SU-DHL-6 (cell line): ENCODE measurements around the gene TMEM117.

Experiments
- CTCF ChIP-seq: fragments of 200-600 bp; sonication (generic); IDR thresholded peaks from one replicate; pipeline ENCODE4 v1.5.1; 2017; ENCODE audit warnings: antibody characterized with exemption, mild to moderate bottlenecking, low read length, moderate library complexity; ENCODE audit not compliant: insufficient read depth, poor library complexity, severe bottlenecking
- EZH2phosphoT487 ChIP-seq: fragments of 200-600 bp; sonication (generic), shearing (Covaris generic); conservative IDR thresholded peaks from 2 replicates; pipeline ENCODE4 v1.6.1; 2018; ENCODE audit warnings: mild to moderate bottlenecking, antibody characterized with exemption, low read length, moderate library complexity, mixed read lengths

- TF ChIP-seq CTCF (no peak), EZH2phosphoT487 (no peak)
Observed at GRCh38 chr12:44026046-44026445, 190.2 kb downstream of the TMEM117 start.
